Measurements from ENCODE around the gene SOCS3. TPM values are rescaled to one million over a fixed set of nuclear protein-coding genes. Genes with fewer than 3 reads are reported as not detected.

The SOCS3 gene
- total RNA-seq, 1 donor from 2014 or later = 16.9 TPM

DNA sequence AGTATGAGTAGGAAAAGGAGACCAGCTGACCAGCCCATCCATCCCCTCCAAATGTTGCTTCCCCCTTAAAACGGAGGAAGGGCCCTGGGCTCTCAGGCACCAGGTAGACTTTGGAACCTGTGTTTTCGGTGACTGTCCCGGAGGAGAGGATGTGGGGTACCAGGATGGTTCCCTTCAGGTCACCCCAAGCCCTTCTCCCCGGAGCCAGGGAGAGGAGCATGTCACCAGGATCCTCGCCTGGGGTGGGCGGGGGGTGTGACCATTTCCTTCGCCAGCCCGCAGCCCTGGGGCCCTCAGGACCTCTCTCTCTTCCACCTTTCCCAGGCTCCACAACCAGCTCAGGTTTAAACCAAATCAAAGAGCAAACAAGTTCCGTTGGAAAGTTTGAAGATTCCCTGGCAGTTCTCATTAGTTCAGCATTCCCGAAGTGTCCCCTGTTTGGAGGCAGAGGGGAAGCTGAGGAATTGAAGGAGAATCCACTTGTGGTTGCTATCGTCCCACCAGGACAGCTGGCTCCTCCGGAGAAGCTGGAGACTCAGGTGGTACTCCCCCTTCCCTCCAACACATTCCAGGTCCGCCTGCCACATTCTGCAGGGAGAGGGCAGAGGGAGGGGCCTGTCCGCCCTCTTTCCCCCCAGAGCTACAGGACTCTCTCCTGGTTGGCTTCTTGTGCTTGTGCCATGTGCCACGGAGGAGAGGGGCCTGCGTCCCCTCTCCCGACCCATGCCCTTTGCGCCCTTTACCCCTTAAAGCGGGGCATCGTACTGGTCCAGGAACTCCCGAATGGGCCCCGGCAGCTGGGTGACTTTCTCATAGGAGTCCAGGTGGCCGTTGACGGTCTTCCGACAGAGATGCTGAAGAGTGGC, 2.0 kb downstream of the SOCS3 start:
- peaks cover 46% of the 10 kb centered on the region for H3K4me1 Mint-ChIP-seq (ENCODE audit: unreplicated experiment)

DNA sequence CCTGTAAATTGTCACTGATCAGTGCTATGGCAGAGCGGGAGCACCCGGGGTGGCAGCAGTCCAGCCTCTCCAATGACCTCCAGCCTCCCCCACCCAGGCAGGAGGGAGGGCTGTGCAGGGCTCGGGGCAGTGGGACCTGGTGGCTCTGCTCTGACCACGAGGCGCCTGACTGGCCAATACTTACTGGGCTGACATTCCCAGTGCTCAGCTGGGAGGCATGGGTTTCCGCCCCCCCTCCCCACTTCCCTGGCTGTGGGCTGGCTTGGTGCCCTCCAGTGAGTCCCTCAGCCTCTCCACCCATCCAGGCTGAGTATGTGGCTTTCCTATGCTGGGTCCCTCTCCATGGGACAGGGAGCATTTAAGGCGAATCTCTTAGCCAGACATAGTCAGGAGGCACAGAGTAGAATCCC, 2.7 kb downstream of the SOCS3 start:
- H3K36me3 Mint-ChIP-seq = peaks cover 4% of the 10 kb centered on the region
- H3K4me3 Mint-ChIP-seq = peak overlapping the region; percentile 86
- H3K27me3 Mint-ChIP-seq = no peaks in the 10 kb centered on the region
- H3K27ac Mint-ChIP-seq = no peak overlapping the region
- TF ChIP-seq, protein P1, sequence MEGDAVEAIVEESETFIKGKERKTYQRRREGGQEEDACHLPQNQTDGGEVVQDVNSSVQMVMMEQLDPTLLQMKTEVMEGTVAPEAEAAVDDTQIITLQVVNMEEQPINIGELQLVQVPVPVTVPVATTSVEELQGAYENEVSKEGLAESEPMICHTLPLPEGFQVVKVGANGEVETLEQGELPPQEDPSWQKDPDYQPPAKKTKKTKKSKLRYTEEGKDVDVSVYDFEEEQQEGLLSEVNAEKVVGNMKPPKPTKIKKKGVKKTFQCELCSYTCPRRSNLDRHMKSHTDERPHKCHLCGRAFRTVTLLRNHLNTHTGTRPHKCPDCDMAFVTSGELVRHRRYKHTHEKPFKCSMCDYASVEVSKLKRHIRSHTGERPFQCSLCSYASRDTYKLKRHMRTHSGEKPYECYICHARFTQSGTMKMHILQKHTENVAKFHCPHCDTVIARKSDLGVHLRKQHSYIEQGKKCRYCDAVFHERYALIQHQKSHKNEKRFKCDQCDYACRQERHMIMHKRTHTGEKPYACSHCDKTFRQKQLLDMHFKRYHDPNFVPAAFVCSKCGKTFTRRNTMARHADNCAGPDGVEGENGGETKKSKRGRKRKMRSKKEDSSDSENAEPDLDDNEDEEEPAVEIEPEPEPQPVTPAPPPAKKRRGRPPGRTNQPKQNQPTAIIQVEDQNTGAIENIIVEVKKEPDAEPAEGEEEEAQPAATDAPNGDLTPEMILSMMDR (conservative IDR thresholded peaks at IDR 0.05) = no peak
- no peak for DNase-seq (ENCODE audit: extremely low spot score, unreplicated experiment)
- H3K9me3 Mint-ChIP-seq = no peaks in the 10 kb centered on the region
- peaks cover 45% of the 10 kb centered on the region for H3K4me1 Mint-ChIP-seq (ENCODE audit: unreplicated experiment)

More for the DNA sequence above, 2.0 kb downstream of the SOCS3 start:
- H3K36me3 Mint-ChIP-seq = peaks cover 4% of the 10 kb centered on the region
- DNase-seq (ENCODE audit: extremely low spot score, unreplicated experiment) = no peak
- H3K27ac Mint-ChIP-seq = no peak overlapping the region
- no peaks in the 10 kb centered on the region for H3K9me3 Mint-ChIP-seq
- H3K27me3 Mint-ChIP-seq = no peaks in the 10 kb centered on the region
- peak overlapping the region; percentile 86 for H3K4me3 Mint-ChIP-seq
- TF ChIP-seq, protein P1 (conservative IDR thresholded peaks at IDR 0.05) = no peak

DNA sequence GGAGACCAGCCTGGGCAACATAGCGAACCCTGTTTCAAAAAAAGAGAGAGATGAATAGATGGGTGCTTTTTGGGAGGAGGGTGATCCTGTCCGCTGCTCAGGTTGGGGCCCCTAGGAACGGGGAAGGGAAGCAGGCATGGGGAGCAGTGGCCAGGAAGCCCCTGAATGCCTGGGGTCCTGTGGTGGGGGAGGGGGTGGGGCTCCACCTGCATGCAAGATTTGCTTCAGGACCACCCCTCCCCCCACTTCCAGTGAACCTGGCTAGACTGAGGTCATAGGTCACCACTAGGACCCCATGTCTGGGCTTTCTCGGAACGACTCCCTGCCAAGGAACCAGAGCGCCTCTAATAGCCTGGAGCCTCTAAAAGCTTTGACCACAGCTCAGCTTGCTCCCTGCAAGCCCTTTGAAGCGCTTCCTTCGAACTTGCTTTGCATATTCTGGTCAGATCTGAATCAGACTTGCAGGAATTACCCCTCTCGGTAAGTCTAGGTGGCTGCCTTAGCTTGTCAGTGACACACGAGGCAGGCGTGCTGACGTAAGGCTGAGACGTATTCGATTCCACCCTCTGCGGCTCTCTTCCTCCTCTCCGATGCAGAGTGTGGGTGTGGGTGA, 3.7 kb downstream of the SOCS3 start:
- TF ChIP-seq, protein P1 (conservative IDR thresholded peaks at IDR 0.05) = no peak
- no peaks in the 10 kb centered on the region for H3K27me3 Mint-ChIP-seq
- peak overlapping the region; percentile 64 for H3K27ac Mint-ChIP-seq
- no peak for DNase-seq (ENCODE audit: extremely low spot score, unreplicated experiment)
- H3K9me3 Mint-ChIP-seq = no peaks in the 10 kb centered on the region
- peak overlapping the region; percentile 76 for H3K4me3 Mint-ChIP-seq
- peaks cover 50% of the 10 kb centered on the region for H3K4me1 Mint-ChIP-seq (ENCODE audit: unreplicated experiment)
- peaks cover 4% of the 10 kb centered on the region for H3K36me3 Mint-ChIP-seq

DNA sequence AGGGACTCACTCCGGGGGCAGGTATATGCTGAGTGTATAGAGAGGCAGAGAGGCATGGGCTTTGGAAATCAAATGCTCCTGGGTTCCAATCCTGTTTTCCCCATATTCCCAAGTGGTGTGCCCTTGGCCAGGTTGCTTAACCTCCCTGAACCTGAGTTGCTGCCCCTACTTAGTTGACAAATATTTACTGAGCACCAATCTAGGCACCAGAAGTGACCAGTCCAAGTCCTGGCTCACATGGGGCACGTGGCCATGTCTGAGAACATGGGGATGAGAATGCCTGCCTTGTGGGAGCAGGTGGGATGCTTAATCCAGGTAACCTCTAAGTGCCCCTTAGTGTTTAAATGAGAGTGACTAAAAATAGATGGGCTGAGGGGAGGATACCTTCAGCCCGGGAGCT, 4.2 kb downstream of the SOCS3 start:
- no peak for DNase-seq (ENCODE audit: extremely low spot score, unreplicated experiment)
- Mint-ChIP-seq H3K27me3 (no peaks in the 10 kb centered on the region), H3K4me1 (ENCODE audit: unreplicated experiment) (peaks cover 50% of the 10 kb centered on the region), H3K9me3 (no peaks in the 10 kb centered on the region), H3K4me3 (peak overlapping the region; percentile 76), H3K36me3 (peaks cover 4% of the 10 kb centered on the region), H3K27ac (peak overlapping the region; percentile 43)
- TF ChIP-seq, protein P1 (conservative IDR thresholded peaks at IDR 0.05) = no peak

DNA sequence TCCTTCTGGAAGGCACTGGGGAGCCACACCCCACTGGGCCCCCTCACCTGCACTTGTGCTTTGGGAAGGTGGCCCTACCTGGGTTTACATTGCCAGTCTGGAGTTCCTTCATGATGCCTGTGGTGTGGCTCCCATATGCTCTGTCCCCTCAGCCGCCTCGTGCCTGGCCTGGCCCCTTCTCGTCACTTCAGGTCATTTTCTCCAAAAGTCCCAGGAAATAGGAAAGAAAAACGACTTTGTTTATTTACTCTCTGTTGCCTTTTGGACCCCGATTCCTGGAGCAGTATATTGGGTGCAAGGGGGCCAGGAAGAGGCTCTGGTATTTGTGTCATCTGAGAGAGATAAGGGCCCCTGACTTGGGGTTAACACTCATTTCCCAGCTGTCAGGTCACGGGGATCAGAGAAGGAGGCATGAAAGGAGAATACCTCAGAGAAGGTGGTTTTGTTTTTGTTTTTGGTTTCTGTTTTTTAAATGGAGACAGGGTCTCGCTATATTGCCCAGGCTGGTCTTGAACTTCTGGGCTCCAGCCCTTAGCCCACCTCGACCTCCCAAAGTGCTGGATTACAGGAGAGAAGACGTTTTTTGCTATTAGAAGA, 4.7 kb downstream of the SOCS3 start:
- TF ChIP-seq, protein P1 (conservative IDR thresholded peaks at IDR 0.05) = no peak
- H3K4me3 Mint-ChIP-seq = peak overlapping the region; percentile 76
- peaks cover 50% of the 10 kb centered on the region for H3K4me1 Mint-ChIP-seq (ENCODE audit: unreplicated experiment)
- H3K27me3 Mint-ChIP-seq = no peaks in the 10 kb centered on the region
- no peak overlapping the region for H3K27ac Mint-ChIP-seq
- H3K36me3 Mint-ChIP-seq = peaks cover 4% of the 10 kb centered on the region
- H3K9me3 Mint-ChIP-seq = no peaks in the 10 kb centered on the region
- DNase-seq (ENCODE audit: extremely low spot score, unreplicated experiment) = no peak
